Liver (tissue), 3 donors: ENCODE measurements around the gene GOLGA8S.
"Not testable (repeated sequence)": the region's sequence is repeated elsewhere in the genome, so short reads cannot be mapped to it uniquely, and the experiment has no call there.

Experiments used
- EGR1 ChIP-seq, 2 donors: IDR thresholded peaks; 2 replicates each; pipeline ENCODE4 v1.6.1; 2016 to 2018; ENCODE audit warnings: antibody characterized with exemption in 2 of 2, low read depth in 2 of 2
- HNF4G ChIP-seq: IDR thresholded peaks from 2 replicates; pipeline ENCODE4 v1.6.1; 2016; ENCODE audit warnings: antibody characterized with exemption
- TF ChIP-seq, protein P1 (sequence below): fragments of 150-350 bp; IDR thresholded peaks from 2 replicates; pipeline ENCODE4 v1.5.1; 2017; ENCODE audit warnings: improper control_type of control experiment, low read depth, low read length; ENCODE audit not compliant: missing input control
- TF ChIP-seq, protein P2 (sequence below): IDR thresholded peaks from 2 replicates; pipeline ENCODE4 v1.6.1; 2016; ENCODE audit warnings: antibody characterized with exemption
- donor health status: healthy.
- donor health status: healthy.

DNA sequence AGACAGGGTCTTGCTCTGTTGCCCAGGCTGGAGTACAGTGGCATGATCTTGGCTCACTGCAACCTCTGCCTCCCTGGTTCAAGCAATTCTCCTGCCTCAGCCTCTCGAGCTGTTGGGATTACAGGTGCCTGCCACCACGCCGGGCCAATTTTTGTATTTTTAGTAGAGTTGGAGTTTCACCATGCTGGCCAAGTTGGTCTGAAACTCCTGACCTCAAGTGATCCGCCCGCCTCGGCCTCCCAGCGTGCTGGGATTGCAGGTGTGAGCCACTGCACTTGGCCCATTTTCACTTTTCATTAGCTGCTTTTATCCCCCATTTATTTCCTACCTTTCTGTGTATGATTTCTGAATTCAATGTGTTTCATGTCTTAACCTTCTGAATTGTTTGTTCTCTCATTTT lies 48.6 kb upstream of the GOLGA8S start:
- TF ChIP-seq, protein P1, sequence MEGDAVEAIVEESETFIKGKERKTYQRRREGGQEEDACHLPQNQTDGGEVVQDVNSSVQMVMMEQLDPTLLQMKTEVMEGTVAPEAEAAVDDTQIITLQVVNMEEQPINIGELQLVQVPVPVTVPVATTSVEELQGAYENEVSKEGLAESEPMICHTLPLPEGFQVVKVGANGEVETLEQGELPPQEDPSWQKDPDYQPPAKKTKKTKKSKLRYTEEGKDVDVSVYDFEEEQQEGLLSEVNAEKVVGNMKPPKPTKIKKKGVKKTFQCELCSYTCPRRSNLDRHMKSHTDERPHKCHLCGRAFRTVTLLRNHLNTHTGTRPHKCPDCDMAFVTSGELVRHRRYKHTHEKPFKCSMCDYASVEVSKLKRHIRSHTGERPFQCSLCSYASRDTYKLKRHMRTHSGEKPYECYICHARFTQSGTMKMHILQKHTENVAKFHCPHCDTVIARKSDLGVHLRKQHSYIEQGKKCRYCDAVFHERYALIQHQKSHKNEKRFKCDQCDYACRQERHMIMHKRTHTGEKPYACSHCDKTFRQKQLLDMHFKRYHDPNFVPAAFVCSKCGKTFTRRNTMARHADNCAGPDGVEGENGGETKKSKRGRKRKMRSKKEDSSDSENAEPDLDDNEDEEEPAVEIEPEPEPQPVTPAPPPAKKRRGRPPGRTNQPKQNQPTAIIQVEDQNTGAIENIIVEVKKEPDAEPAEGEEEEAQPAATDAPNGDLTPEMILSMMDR, result not testable (repeated sequence)
- not testable (repeated sequence) for TF ChIP-seq HNF4G; EGR1 (IDR thresholded peaks at IDR 0.05; ENCODE audit: low read depth in 2 of 2)
- TF ChIP-seq, protein P2, sequence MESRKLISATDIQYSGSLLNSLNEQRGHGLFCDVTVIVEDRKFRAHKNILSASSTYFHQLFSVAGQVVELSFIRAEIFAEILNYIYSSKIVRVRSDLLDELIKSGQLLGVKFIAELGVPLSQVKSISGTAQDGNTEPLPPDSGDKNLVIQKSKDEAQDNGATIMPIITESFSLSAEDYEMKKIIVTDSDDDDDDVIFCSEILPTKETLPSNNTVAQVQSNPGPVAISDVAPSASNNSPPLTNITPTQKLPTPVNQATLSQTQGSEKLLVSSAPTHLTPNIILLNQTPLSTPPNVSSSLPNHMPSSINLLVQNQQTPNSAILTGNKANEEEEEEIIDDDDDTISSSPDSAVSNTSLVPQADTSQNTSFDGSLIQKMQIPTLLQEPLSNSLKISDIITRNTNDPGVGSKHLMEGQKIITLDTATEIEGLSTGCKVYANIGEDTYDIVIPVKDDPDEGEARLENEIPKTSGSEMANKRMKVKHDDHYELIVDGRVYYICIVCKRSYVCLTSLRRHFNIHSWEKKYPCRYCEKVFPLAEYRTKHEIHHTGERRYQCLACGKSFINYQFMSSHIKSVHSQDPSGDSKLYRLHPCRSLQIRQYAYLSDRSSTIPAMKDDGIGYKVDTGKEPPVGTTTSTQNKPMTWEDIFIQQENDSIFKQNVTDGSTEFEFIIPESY, result not testable (repeated sequence)
